Activated CD4-positive, alpha-beta T cell treated with anti-CD3 and anti-CD28 coated beads, Interleukin-2, amount 10 ng/mL, durations not matched to agents 7 days and 5 days (primary cell): ENCODE results near the gene PLEKHM2. TPM values are rescaled to one million over a fixed set of nuclear protein-coding genes. Genes with fewer than 3 reads are reported as not detected.

Source experiments
- CTCF ChIA-PET: fragments of 350-600 bp; sonication (Branson Sonifier 250); formaldehyde crosslinking; loops from one replicate; lab custom pipeline; 2021; ENCODE audit warnings: antibody characterized with exemption; lab: Charles Lee
- POLR2A ChIA-PET: fragments of 350-600 bp; sonication (Branson Sonifier 250); formaldehyde crosslinking; loops from one replicate; lab custom pipeline; 2021; ENCODE audit warnings: antibody characterized with exemption; lab: Charles Lee
- DNase-seq: peaks from one replicate; pipeline ENCODE4 v3.0.0-alpha.2; 2020
- H3K27ac Mint-ChIP-seq: one replicate; pipeline ENCODE4 v1.8.0; 2021; ENCODE audit warnings: mild to moderate bottlenecking, moderate library complexity, mixed read lengths
- H3K27me3 Mint-ChIP-seq: one replicate; pipeline ENCODE4 v1.8.0; 2021; ENCODE audit warnings: mixed read lengths
- H3K36me3 Mint-ChIP-seq: one replicate; pipeline ENCODE4 v1.8.0; 2021; ENCODE audit warnings: low read depth, mixed read lengths
- H3K4me1 Mint-ChIP-seq: one replicate; pipeline ENCODE4 v1.8.0; 2021; ENCODE audit warnings: mixed read lengths
- H3K4me3 Mint-ChIP-seq: one replicate; pipeline ENCODE4 v1.8.0; 2021; ENCODE audit warnings: mild to moderate bottlenecking, moderate library complexity, mixed read lengths
- H3K9me3 Mint-ChIP-seq: one replicate; pipeline ENCODE4 v1.8.0; 2021; ENCODE audit warnings: mixed read lengths
- total RNA-seq, 2 experiments: library from RNA; stranded (reverse); gene quantifications; one replicate each; pipeline ENCODE4 v1.2.3, GENCODE V29; 2021

PLEKHM2 gene
- total RNA-seq, 2 experiments from 2014 or later = 52.7 to 56.0 TPM

DNA sequence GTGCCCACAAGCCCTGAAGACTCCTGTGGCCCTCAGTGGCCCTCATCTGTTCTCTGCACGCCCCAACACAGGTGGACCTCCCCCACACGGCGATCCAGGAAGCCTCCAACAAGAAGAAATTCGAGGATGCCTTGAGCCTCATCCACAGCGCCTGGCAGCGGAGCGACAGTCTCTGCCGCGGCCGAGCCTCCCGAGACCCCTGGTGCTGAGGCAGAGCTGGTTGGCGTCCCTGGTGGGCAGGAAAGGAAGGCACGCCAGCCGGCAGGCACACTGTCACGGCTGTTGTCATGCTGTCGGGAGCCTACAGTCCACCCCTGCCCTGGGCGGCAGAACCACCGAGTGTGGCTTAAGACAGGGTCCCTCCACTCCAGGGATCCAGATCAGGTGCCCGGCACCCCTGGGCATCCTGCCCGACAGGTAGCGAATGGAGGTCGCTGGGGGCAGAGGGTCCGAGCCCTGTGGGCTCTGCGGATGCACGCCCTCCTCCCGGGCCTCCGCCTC is 49.7 kb downstream of the PLEKHM2 start:
- Mint-ChIP-seq H3K36me3 (peaks cover 14% of the 10 kb centered on the region), H3K4me3 (no peak overlapping the region), H3K9me3 (no peaks in the 10 kb centered on the region), H3K27ac (no peak overlapping the region), H3K4me1 (no peaks in the 10 kb centered on the region), H3K27me3 (no peaks in the 10 kb centered on the region)
- POLR2A ChIA-PET = no interaction called here
- DNase-seq = no peak
- CTCF ChIA-PET = interaction anchor here (0.5 kb wide), 1 partner anchor 139 kb away, joined by 4 read pairs; no protein-coding TSS in a partner anchor

DNA sequence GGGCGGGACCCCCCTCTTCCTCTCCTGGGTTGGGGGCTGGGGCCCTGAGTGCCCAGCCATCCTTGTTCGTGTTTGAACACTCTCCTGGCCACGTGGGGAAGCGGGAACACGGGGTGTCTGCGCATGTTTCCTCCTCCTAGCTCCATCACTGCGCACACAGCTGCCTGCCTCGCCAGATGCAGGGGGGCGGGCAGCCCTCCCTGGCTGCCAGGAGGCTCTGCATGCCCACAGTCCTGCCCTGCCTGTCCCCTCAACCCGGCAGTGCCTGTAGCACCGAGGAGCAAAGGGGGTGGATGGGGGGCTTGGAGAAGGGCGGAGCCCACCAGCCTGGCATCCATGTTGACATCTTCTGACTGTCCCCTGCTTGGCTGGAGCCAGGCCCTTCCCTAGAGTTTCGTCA is 50.2 kb downstream of the PLEKHM2 start:
- Mint-ChIP-seq H3K4me3 (no peak overlapping the region), H3K27ac (no peak overlapping the region), H3K9me3 (no peaks in the 10 kb centered on the region), H3K4me1 (no peaks in the 10 kb centered on the region), H3K36me3 (peaks cover 10% of the 10 kb centered on the region), H3K27me3 (no peaks in the 10 kb centered on the region)
- ChIA-PET CTCF (interaction anchor here (0.5 kb wide), 1 partner anchor 140 kb away, joined by 4 read pairs; no protein-coding TSS in a partner anchor), POLR2A (no interaction called here)
- no peak for DNase-seq

DNA sequence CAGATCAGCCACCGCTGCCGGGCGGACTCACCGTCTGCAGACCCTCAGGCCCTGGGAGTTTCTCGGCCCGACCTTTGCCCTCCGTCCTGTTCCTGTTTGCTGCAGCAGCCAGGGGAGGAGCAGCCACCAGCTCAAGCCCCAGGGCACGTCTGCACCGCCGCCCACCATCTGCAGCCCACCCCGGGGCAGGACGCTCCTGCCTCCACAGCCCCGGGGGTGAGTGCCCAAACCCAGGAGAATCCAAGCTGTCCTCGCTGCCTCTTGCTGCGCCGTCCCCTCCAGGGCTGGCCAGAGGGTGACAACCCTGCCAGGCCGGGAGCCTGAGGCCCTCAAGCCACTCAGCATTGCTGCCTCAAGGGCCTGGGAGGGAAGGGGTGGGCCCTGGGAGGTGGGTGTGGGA is 50.8 kb downstream of the PLEKHM2 start:
- no peak overlapping the region for H3K27ac Mint-ChIP-seq
- peaks cover 7% of the 10 kb centered on the region for H3K36me3 Mint-ChIP-seq
- H3K4me1 Mint-ChIP-seq = no peaks in the 10 kb centered on the region
- no peaks in the 10 kb centered on the region for H3K27me3 Mint-ChIP-seq
- DNase-seq = no peak
- H3K4me3 Mint-ChIP-seq = no peak overlapping the region
- ChIA-PET CTCF (no interaction called here), POLR2A (no interaction called here)
- no peaks in the 10 kb centered on the region for H3K9me3 Mint-ChIP-seq

DNA sequence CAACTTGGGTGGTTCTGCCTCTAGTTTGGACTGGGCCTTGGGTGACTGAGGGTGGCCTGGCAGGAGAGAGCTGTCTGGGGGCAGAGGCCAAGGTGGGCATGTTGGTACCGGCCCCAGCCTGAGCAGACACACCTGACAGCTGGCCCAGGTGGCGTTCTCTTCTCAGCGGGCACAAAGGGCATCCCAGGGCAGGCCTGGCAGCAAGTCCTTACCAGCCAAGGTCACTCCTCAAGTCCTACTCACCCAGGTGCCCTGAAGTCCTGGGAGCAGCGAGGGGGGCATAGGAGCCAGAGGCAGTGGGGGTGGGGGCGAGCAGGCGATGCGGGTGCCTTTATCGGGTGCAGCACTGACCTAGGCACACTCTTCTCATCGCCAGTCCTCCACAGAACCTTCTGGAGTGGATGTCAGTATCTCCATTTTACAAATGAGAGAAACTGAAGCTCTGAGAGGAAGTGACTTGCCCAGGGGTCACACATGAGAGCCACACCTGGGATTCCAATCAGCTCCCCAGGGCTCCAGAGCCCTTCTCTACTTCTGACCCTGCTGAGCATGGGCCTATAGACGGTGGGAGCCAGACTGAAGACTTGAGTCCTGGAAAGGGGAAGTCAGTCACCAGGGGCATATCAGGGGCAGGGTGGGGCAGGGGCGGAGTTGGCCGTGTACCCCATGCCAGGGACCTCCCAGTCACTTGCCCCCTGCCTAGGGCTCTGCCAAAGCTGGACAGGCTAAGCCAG is 51.4 kb downstream of the PLEKHM2 start:
- no peaks in the 10 kb centered on the region for H3K9me3 Mint-ChIP-seq
- CTCF ChIA-PET = interaction anchor here (0.6 to 0.7 kb wide), 2 partner anchors 11 to 203 kb away, joined by 3 read pairs; no protein-coding TSS in a partner anchor
- DNase-seq = no peak
- H3K36me3 Mint-ChIP-seq = peaks cover 7% of the 10 kb centered on the region
- H3K4me1 Mint-ChIP-seq = no peaks in the 10 kb centered on the region
- no peak overlapping the region for H3K4me3 Mint-ChIP-seq
- POLR2A ChIA-PET = no interaction called here
- H3K27me3 Mint-ChIP-seq = no peaks in the 10 kb centered on the region
- no peak overlapping the region for H3K27ac Mint-ChIP-seq

DNA sequence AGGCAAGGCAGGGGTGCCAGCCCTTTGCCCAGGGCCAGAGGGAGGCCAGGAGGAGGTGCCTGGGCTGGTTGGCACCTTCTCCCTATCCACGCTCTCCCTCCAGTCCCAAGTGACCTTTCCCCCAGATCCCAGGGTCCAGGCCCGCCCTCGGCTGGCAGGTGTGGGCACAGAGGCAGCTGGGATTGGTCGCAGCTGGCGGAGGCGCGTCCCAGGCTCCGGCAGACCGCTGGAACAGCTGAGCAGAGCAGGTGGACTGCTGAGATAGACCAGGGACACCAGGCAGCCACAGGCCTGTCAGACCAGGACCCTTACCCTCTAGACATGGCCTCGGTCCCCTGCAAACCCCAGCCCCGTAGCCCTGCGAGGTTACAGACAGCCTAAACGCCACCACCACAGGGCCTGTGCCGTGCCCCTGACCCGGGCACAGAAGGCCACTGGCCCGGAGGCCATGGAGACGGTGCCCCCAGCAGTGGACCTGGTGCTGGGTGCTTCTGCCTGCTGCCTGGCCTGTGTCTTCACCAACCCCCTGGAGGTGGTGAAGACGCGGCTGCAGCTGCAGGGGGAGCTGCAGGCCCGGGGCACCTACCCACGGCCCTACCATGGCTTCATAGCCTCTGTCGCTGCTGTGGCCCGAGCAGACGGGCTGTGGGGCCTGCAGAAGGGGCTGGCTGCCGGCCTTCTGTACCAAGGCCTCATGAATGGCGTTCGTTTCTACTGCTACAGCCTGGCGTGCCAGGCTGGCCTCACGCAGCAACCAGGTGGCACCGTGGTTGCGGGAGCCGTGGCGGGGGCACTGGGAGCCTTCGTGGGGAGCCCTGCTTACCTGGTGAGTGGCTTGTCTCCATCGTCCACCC is 52.1 kb downstream of the PLEKHM2 start, which contains the start of gene SLC25A34:
SLC25A34 (plus strand) TSS at position 221 of the 854 bp plus-strand sequence; CDS start at position 449, 228 bp downstream.
- H3K27me3 Mint-ChIP-seq = no peaks in the 10 kb centered on the region

DNA sequence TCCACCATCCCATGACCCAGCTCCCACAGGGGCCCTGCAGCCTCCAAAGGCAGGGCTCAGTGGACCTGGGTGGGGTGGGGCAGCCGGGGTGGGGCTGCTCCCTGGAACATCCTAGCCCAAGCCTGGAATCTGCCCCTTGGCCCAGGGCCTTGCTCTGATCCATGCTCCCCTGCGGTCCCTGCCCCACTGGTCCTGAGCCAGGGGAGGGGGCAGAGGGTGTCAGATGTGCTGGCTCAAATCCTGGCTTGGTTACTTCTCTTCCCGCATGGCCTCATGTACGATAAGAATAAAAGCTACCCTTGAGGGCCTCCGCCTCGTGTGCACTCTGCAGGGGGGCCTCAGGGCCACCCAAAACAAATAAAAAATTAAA is 52.8 kb downstream of the PLEKHM2 start:
- no peak overlapping the region for H3K4me3 Mint-ChIP-seq
- H3K27ac Mint-ChIP-seq = peak overlapping the region; percentile 61
- H3K9me3 Mint-ChIP-seq = no peaks in the 10 kb centered on the region
- POLR2A ChIA-PET = no interaction called here
- H3K36me3 Mint-ChIP-seq = peaks cover 6% of the 10 kb centered on the region
- H3K4me1 Mint-ChIP-seq = peaks cover 5% of the 10 kb centered on the region
- CTCF ChIA-PET = interaction anchor here (1.6 to 1.9 kb wide), 2 partner anchors 19 to 29 kb away, joined by 4 to 5 read pairs; no protein-coding TSS in a partner anchor
- no peak for DNase-seq
- no peaks in the 10 kb centered on the region for H3K27me3 Mint-ChIP-seq

More for the DNA sequence above, 52.1 kb downstream of the PLEKHM2 start, which contains the start of gene SLC25A34:
- ChIA-PET POLR2A (no interaction called here), CTCF (interaction anchor here (0.6 to 1.6 kb wide), 3 partner anchors 12 to 202 kb away, joined by 3 to 4 read pairs (median 3); no protein-coding TSS in a partner anchor)
- H3K9me3 Mint-ChIP-seq = no peaks in the 10 kb centered on the region
- H3K4me3 Mint-ChIP-seq = no peak within 1 kb of the TSS
- DNase-seq = no peak
- H3K4me1 Mint-ChIP-seq = peaks cover 2% of the 10 kb centered on the region
- peak within 1 kb of the TSS; percentile 61 for H3K27ac Mint-ChIP-seq
- peaks cover 7% of the 10 kb centered on the region for H3K36me3 Mint-ChIP-seq

DNA sequence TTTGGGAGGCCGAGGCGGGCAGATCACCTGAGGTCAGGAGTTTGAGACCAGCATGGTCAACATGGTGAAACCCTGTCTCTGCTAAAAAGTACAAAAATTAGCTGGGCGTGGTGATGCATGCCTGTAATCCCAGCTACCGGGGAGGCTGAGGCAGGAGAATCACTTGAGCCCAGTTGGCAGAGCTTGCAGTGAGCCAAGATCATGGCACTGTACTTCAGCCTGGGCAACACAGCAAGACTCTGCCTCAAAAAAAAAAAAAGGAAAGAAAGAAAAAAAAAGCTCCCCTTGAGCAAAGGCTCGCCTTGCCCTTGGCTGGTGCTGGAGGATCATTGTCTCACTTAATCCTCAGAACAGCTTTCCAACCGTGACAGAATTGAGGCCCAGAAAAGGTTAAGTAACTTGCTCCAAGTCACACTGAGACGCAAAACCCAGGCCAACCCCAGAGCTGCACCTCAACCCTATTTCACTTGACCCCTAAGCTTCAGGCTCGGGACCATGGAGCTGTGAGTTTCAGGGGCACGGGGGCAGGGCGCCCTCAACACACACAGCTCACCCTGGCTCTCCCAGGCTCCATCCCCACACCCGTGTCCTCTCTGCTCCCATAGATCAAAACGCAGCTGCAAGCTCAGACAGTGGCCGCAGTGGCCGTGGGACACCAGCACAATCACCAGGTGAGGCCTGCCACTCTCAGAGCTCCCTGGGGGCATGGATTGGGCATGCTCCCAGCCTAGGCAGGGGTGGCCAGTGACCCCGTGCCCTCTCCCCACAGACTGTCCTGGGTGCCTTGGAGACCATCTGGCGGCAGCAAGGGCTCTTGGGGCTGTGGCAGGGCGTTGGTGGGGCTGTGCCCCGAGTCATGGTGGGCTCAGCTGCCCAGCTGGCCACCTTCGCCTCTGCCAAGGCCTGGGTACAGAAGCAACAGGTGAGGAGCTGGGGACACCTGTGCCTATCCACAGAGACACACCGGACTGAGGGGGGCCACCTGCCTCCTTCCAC is 53.5 kb downstream of the PLEKHM2 start:
- peaks cover 5% of the 10 kb centered on the region for H3K4me1 Mint-ChIP-seq
- H3K4me3 Mint-ChIP-seq = no peak overlapping the region
- peaks cover 2% of the 10 kb centered on the region for H3K36me3 Mint-ChIP-seq
- H3K27ac Mint-ChIP-seq = peak overlapping the region; percentile 61
- DNase-seq = no peak
- H3K27me3 Mint-ChIP-seq = no peaks in the 10 kb centered on the region
- H3K9me3 Mint-ChIP-seq = no peaks in the 10 kb centered on the region
- ChIA-PET POLR2A (interaction anchor here (1.1 kb wide), 1 partner anchor 107 kb away, joined by 3 read pairs; no protein-coding TSS in a partner anchor), CTCF (interaction anchor here (1.6 to 1.9 kb wide), 2 partner anchors 20 to 30 kb away, joined by 4 to 5 read pairs; no protein-coding TSS in a partner anchor)

DNA sequence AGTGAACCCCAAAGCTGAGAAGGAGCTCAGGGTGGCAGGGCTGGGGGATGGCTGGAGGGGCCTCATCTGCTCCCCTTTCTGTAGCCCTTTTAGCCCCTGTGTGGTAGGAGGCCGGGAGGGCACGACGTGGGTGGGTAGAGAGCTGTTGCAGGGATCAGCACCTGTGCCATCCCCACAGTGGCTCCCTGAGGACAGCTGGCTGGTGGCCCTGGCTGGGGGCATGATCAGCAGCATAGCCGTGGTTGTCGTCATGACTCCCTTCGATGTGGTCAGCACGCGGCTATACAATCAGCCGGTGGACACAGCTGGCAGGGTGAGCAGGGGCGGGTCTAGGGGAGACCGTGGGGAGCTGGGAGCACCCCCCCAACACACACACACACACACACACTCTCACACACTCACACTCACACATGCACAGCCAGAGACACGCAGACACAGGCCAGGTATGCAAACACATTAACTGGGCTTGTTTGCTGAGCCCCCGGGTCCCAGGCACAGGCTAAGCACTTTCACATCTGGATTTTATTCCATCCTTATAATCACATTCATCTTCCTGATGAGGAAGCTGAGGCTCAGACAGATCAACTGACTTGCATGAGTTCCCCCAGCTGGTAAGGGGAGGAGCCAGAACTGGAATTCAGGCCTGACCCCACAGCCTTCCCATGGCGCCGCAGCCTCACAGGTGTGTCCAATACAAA is 54.4 kb downstream of the PLEKHM2 start:
- Mint-ChIP-seq H3K27me3 (no peaks in the 10 kb centered on the region), H3K36me3 (no peaks in the 10 kb centered on the region), H3K4me3 (no peak overlapping the region), H3K9me3 (no peaks in the 10 kb centered on the region), H3K27ac (no peak overlapping the region), H3K4me1 (peaks cover 5% of the 10 kb centered on the region)
- no peak for DNase-seq
- CTCF ChIA-PET = interaction anchor here (1.9 kb wide), 1 partner anchor 31 kb away, joined by 5 read pairs; no protein-coding TSS in a partner anchor
- POLR2A ChIA-PET = interaction anchor here (1.1 kb wide), 1 partner anchor 108 kb away, joined by 3 read pairs; no protein-coding TSS in a partner anchor

DNA sequence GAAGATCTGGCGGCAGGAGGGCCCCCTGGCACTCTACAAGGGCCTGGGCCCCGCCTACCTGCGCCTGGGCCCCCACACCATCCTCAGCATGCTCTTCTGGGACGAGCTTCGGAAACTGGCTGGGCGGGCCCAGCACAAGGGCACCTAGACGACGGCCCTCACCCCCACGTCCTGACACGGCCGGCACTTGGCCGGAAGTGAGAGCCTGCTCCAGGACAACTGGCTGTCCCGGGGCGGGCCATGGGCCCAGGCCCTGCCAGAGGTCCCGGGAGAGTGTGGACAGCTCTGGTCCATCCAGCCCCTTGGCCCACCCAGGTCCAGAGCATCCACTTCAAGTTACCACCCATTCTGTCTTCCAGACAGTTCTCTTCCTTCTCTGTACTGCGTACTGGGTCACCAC is 55.1 kb downstream of the PLEKHM2 start:
- CTCF ChIA-PET = no interaction called here
- Mint-ChIP-seq H3K27me3 (no peaks in the 10 kb centered on the region), H3K36me3 (no peaks in the 10 kb centered on the region), H3K4me1 (peaks cover 5% of the 10 kb centered on the region), H3K27ac (no peak overlapping the region), H3K9me3 (no peaks in the 10 kb centered on the region), H3K4me3 (no peak overlapping the region)
- no peak for DNase-seq
- POLR2A ChIA-PET = no interaction called here

DNA sequence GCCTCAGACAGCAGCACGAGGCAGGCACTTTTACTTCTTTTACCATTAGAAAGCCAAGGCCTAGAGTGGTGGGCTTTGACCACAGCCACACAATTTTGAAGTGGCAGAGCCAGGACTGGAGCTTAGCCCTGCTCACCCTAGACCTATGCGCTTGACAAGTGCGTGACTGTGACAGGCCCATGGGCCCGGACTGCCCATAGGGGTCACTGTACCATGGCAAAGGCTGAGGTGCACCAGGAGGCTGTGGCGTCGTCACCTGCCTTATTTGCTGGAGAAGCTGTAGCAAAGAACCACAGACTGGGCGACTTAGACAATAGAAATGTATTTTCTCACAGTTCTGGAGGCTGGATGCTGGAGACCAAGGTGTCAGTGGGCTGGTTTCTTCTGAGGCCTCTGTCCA is 55.6 kb downstream of the PLEKHM2 start:
- Mint-ChIP-seq H3K27ac (no peak overlapping the region), H3K9me3 (no peaks in the 10 kb centered on the region), H3K4me1 (peaks cover 5% of the 10 kb centered on the region), H3K36me3 (no peaks in the 10 kb centered on the region), H3K27me3 (no peaks in the 10 kb centered on the region), H3K4me3 (no peak overlapping the region)
- ChIA-PET CTCF (interaction anchor here (0.9 kb wide), 1 partner anchor 53 kb away, joined by 5 read pairs; no protein-coding TSS in a partner anchor), POLR2A (no interaction called here)
- DNase-seq = no peak
